ENCODE results near the gene LRRN4CL. TPM values are rescaled to one million over a fixed set of nuclear protein-coding genes. Genes with fewer than 3 reads are reported as not detected.

LRRN4CL gene
- total and polyA plus RNA-seq, 9 of the 15 experiments (the other 6 are each of a cell fraction or from before 2014, with no cell fraction given) = 0.03 to 0.11 (median 0.05) TPM; not detected in 4

DNA sequence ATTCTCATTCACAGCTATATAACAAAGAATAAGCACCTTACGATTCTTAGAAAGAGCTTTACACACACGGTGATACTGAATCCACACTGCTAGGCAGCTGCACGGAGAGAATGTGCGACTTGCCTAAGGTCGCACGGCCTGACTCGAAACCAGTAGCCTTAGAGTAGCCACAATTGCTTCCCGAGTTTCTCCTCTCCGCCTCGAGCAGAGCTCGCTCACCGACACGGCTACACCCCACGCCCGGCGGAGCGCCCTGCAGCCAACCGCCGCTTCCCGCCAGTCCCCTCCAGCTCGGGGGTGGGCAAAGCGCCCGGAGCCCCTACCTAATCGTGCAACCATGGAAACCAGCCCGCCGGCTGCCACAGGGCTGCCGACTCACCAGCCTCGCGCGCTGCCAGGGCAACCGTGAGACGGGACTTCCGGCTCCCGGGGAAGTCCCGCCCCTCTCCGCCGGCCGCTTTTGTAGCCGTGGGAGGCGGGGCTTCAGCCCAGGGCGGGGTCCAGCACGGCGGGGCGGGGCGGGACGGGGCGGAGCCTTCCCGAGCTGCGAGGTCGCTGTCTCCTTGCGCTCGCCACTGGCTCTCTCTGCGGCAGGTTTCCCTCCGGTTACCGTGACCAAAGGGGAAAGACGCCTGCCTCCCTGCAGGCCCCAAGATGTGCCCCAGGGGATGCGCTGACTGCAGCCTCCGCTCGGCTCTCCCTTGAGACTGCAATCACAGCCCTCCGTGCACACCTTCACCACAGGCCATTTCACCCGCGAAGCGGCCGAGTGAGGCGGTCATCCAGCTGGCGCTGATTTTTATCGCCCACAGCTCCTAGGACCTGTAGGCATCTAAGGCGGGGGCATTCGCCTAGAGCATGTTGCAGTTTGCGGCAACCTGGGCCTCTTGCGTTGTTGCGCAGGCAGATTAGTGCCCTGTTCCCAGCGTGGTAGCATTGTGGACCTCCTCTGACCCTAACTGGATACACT, 16.8 kb upstream of the LRRN4CL start:
- peaks cover 29 to 42% of the 10 kb centered on the region in 2 experiments for H3K4me1 ChIP-seq (replicated peaks in 1 of 2; ENCODE audit: control insufficient read depth in 2 of 2, insufficient read depth in 2 of 2, low read length in 2 of 2)
- H3K79me2 ChIP-seq (ENCODE audit: control insufficient read depth, insufficient read depth, low read length) = peaks cover 14% of the 10 kb centered on the region
- in situ Hi-C loops (cut with MboI) (no loop called here), intact Hi-C loops (cut with micrococcal nuclease) (loop anchor here (2.0 to 5.0 kb wide), 2 partner anchors 21 to 309 kb away; partner anchors contain the start of gene HNRNPUL2)
- ChIA-PET POLR2A (interaction anchor here (0.6 to 4.1 kb wide), 23 partner anchors 10 to 341 kb away, joined by 3 to 31 read pairs (median 4); partner anchors contain the start of genes C11orf98, CSKMT, GANAB and HNRNPUL2), CTCF (ENCODE audit: low intra/inter-chr PET ratio) (no interaction called here)
- DNase-seq (ENCODE audit: extremely low read depth in 1 of 4, low spot score in 3 of 4) (peak; percentile 93 to 97 (median 96)), FAIRE-seq (peak; percentile 77), ATAC-seq (peak; percentile 95)
- peaks cover 2% of the 10 kb centered on the region for H3K9me1 ChIP-seq (ENCODE audit: control insufficient read depth, insufficient read depth, low read length)
- BruUV-seq (replicated peaks) = TSS peak; percentile 45
- 3% methylated on average over 61 of the region's 73 CpGs for WGBS (ENCODE audit: insufficient coverage, low coverage, missing lambda C conversion rate)
- peak overlapping the region; percentile 76 to 93 for H3K9ac ChIP-seq (ENCODE audit: insufficient read depth in 1 of 2, low read depth in 2 of 2, low read length in 2 of 2)
- peak overlapping the region; percentile 82 for H3K27ac ChIP-seq (ENCODE audit: extremely low read depth, low read depth, low read length)
- no peaks in the 10 kb centered on the region for H3K9me3 ChIP-seq (replicated peaks; ENCODE audit: control insufficient read depth, insufficient read depth, low read depth, low read length)
- H3K4me2 ChIP-seq (ENCODE audit: insufficient read depth, low read length) = peak overlapping the region; percentile 97
- peak overlapping the region; percentile 87 for H2AFZ ChIP-seq (ENCODE audit: low read depth, low read length)
- H3K36me3 ChIP-seq (ENCODE audit: control insufficient read depth, insufficient read depth, low read length) = peaks cover 63% of the 10 kb centered on the region
- H4K20me1 ChIP-seq (replicated peaks; ENCODE audit: control insufficient read depth, insufficient read depth, low read length) = peaks cover 3% of the 10 kb centered on the region; the same call in 1 of the 2 replicates
- no peaks in the 10 kb centered on the region for H3K27me3 ChIP-seq (ENCODE audit: control insufficient read depth in 2 of 2, insufficient read depth in 2 of 2, low read length in 2 of 2)
- peak overlapping the region; percentile 72 for H3K4me3 ChIP-seq
- no peak for TF ChIP-seq NFATC3 (IDR thresholded peaks at IDR 0.05)
- no peak for TF ChIP-seq ZNF551 (CRISPR knock-in tag; IDR thresholded peaks at IDR 0.05)
- TF ChIP-seq, protein P1, sequence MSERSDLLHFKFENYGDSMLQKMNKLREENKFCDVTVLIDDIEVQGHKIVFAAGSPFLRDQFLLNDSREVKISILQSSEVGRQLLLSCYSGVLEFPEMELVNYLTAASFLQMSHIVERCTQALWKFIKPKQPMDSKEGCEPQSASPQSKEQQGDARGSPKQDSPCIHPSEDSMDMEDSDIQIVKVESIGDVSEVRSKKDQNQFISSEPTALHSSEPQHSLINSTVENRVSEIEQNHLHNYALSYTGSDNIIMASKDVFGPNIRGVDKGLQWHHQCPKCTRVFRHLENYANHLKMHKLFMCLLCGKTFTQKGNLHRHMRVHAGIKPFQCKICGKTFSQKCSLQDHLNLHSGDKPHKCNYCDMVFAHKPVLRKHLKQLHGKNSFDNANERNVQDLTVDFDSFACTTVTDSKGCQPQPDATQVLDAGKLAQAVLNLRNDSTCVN (CRISPR knock-in tag; IDR thresholded peaks at IDR 0.05) = 0 out of 2 replicates have a peak, but pooled peaks have one; percentile 49
- no peak for TF ChIP-seq SOX6 (IDR thresholded peaks at IDR 0.05)
- TF ChIP-seq, protein P2, sequence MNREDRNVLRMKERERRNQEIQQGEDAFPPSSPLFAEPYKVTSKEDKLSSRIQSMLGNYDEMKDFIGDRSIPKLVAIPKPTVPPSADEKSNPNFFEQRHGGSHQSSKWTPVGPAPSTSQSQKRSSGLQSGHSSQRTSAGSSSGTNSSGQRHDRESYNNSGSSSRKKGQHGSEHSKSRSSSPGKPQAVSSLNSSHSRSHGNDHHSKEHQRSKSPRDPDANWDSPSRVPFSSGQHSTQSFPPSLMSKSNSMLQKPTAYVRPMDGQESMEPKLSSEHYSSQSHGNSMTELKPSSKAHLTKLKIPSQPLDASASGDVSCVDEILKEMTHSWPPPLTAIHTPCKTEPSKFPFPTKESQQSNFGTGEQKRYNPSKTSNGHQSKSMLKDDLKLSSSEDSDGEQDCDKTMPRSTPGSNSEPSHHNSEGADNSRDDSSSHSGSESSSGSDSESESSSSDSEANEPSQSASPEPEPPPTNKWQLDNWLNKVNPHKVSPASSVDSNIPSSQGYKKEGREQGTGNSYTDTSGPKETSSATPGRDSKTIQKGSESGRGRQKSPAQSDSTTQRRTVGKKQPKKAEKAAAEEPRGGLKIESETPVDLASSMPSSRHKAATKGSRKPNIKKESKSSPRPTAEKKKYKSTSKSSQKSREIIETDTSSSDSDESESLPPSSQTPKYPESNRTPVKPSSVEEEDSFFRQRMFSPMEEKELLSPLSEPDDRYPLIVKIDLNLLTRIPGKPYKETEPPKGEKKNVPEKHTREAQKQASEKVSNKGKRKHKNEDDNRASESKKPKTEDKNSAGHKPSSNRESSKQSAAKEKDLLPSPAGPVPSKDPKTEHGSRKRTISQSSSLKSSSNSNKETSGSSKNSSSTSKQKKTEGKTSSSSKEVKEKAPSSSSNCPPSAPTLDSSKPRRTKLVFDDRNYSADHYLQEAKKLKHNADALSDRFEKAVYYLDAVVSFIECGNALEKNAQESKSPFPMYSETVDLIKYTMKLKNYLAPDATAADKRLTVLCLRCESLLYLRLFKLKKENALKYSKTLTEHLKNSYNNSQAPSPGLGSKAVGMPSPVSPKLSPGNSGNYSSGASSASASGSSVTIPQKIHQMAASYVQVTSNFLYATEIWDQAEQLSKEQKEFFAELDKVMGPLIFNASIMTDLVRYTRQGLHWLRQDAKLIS (CRISPR knock-in tag; IDR thresholded peaks at IDR 0.05) = no peak
- no peak for TF ChIP-seq ZNF347 (CRISPR knock-in tag; IDR thresholded peaks at IDR 0.05; ENCODE audit: low read depth)
- no peak for TF ChIP-seq ELF4 (CRISPR knock-in tag; IDR thresholded peaks at IDR 0.05)
- TF ChIP-seq, protein P3, sequence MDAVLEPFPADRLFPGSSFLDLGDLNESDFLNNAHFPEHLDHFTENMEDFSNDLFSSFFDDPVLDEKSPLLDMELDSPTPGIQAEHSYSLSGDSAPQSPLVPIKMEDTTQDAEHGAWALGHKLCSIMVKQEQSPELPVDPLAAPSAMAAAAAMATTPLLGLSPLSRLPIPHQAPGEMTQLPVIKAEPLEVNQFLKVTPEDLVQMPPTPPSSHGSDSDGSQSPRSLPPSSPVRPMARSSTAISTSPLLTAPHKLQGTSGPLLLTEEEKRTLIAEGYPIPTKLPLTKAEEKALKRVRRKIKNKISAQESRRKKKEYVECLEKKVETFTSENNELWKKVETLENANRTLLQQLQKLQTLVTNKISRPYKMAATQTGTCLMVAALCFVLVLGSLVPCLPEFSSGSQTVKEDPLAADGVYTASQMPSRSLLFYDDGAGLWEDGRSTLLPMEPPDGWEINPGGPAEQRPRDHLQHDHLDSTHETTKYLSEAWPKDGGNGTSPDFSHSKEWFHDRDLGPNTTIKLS (IDR thresholded peaks at IDR 0.05; ENCODE audit: borderline replicate concordance, low read depth) = no peak
- no peak for TF ChIP-seq ZNF217 (CRISPR knock-in tag; IDR thresholded peaks at IDR 0.05)
- TF ChIP-seq PHB2 (IDR thresholded peaks at IDR 0.05; ENCODE audit: low read depth) = no peak
- TF ChIP-seq KDM2B (CRISPR knock-in tag; IDR thresholded peaks at IDR 0.05) = no peak
- no peak for TF ChIP-seq FOXJ3 (CRISPR knock-in tag; IDR thresholded peaks at IDR 0.05)
- TF ChIP-seq ZNF12 (CRISPR knock-in tag; IDR thresholded peaks at IDR 0.05) = no peak

Data from K562 (cell line).